Keratinocyte (primary cell): ENCODE data around the gene MAN1A2.

Experiments
- CTCF ChIP-seq, 3 experiments: IDR thresholded peaks in 1 of 3; conservative IDR thresholded peaks in 1 of 3; optimal IDR thresholded peaks in 1 of 3; 2 replicates in 2 of 3; 3 replicates in 1 of 3; pipeline versions ENCODE3 to v1.5.1; 2011; ENCODE audit warnings: low read length in 3 of 3, mild to moderate bottlenecking in 3 of 3, moderate library complexity in 2 of 3, control low read depth in 1 of 3, inconsistent platforms in 1 of 3; ENCODE audit not compliant: insufficient read depth in 2 of 3; ENCODE audit errors: extremely low read depth in 1 of 3
- EZH2 ChIP-seq: IDR thresholded peaks from one replicate; pipeline ENCODE4 v1.6.1; 2012; ENCODE audit warnings: inconsistent platforms, mild to moderate bottlenecking, low read length, moderate library complexity

- TF ChIP-seq CTCF (optimal IDR thresholded peaks at IDR 0.05 in 1 of 3, IDR thresholded peaks at IDR 0.05 in 1 of 3, conservative IDR thresholded peaks at IDR 0.05 in 1 of 3; ENCODE audit: extremely low read depth in 1 of 3, insufficient read depth in 2 of 3, low read length in 3 of 3) (no peak), EZH2 (no peak)
Measured at GRCh38 chr1:117416546-117417125, 49.4 kb downstream of the MAN1A2 start.
